Activated CD4-positive, alpha-beta T cell treated with anti-CD3 and anti-CD28 coated beads for 36 hours (primary cell): ENCODE measurements around the gene WDR77. TPM values are rescaled to one million over a fixed set of nuclear protein-coding genes. Genes with fewer than 3 reads are reported as not detected.

ENCODE experiments used
- ATAC-seq: fragments of 200-7000 bp; cut with Tn5 transposase; one replicate; pipeline ENCODE4 v1.10.0; 2021; ENCODE audit warnings: mild to moderate bottlenecking, moderate library complexity
- CTCF ChIA-PET: fragments of 350-600 bp; sonication (Branson Sonifier 250); formaldehyde crosslinking; loops from one replicate; lab custom pipeline; 2021; ENCODE audit warnings: antibody characterized with exemption; lab: Charles Lee
- POLR2A ChIA-PET: fragments of 350-600 bp; sonication (Branson Sonifier 250); formaldehyde crosslinking; loops from one replicate; lab custom pipeline; 2021; ENCODE audit warnings: antibody characterized with exemption, inconsistent platforms; lab: Charles Lee
- DNase-seq: peaks from one replicate; pipeline ENCODE4 v3.0.0-alpha.2; 2020
- H3K27ac Mint-ChIP-seq: one replicate; pipeline ENCODE4 v1.8.0; 2021; ENCODE audit warnings: mixed read lengths
- H3K27me3 Mint-ChIP-seq: one replicate; pipeline ENCODE4 v1.8.0; 2021; ENCODE audit warnings: mixed read lengths
- H3K36me3 Mint-ChIP-seq: one replicate; pipeline ENCODE4 v1.8.0; 2021; ENCODE audit warnings: low read depth, mixed read lengths
- H3K4me1 Mint-ChIP-seq: one replicate; pipeline ENCODE4 v1.8.0; 2021; ENCODE audit warnings: mixed read lengths
- H3K4me3 Mint-ChIP-seq: one replicate; pipeline ENCODE4 v1.8.0; 2021; ENCODE audit warnings: mild to moderate bottlenecking, moderate library complexity, mixed read lengths
- H3K9me3 Mint-ChIP-seq: one replicate; pipeline ENCODE4 v1.8.0; 2021; ENCODE audit warnings: low read depth, mixed read lengths
- intact Hi-C, 2 experiments: fragments of 100-400 bp; cut with DNase I in 1 of 2; cut with micrococcal nuclease in 1 of 2; formaldehyde crosslinking; loops; one replicate each; pipeline versions ENCODE4 v1.14.2 to v1.15.1; 2022 to 2024; cut with DNase I, micrococcal nuclease
- total RNA-seq, 2 experiments: library from RNA; stranded (reverse); gene quantifications; one replicate each; pipeline ENCODE4 v1.2.3, GENCODE V29; 2021

WDR77 gene
- total RNA-seq, 2 experiments from 2014 or later = 42.5 to 53.6 TPM

DNA sequence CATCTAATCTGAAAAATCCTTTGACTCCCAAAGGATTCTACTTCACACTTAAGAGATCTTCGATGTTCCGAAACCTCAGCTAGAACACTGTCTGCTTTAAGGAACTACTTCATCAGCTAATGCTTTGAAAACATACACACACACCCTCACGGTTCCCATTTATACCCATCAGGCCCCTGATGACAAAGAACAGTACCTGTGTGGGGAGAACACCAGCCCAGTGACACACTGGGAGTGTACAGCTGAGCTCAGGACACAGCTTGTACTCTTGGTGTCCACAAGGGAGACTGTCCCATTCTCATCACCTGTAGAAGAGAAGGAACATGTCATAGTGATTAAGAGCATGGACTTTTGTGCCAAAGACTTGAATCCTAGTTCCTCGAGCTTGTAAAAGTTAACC lies 6.6 kb downstream of the WDR77 start:
- POLR2A ChIA-PET = interaction anchor here (0.6 to 0.7 kb wide), 2 partner anchors 214 to 224 kb away, joined by 3 to 4 read pairs; no protein-coding TSS in a partner anchor
- intact Hi-C loops = no loop called here
- peaks cover 65% of the 10 kb centered on the region for H3K36me3 Mint-ChIP-seq
- no peaks in the 10 kb centered on the region for H3K9me3 Mint-ChIP-seq
- no peaks in the 10 kb centered on the region for H3K27me3 Mint-ChIP-seq
- H3K4me1 Mint-ChIP-seq = peaks cover 56% of the 10 kb centered on the region
- DNase-seq = peak; percentile 40
- CTCF ChIA-PET = interaction anchor here (0.7 to 2.6 kb wide), 10 partner anchors 9 to 965 kb away, joined by 3 to 9 read pairs (median 4); no protein-coding TSS in a partner anchor
- peak; percentile 88 for ATAC-seq
- H3K27ac Mint-ChIP-seq = peak overlapping the region; percentile 72
- no peak overlapping the region for H3K4me3 Mint-ChIP-seq

DNA sequence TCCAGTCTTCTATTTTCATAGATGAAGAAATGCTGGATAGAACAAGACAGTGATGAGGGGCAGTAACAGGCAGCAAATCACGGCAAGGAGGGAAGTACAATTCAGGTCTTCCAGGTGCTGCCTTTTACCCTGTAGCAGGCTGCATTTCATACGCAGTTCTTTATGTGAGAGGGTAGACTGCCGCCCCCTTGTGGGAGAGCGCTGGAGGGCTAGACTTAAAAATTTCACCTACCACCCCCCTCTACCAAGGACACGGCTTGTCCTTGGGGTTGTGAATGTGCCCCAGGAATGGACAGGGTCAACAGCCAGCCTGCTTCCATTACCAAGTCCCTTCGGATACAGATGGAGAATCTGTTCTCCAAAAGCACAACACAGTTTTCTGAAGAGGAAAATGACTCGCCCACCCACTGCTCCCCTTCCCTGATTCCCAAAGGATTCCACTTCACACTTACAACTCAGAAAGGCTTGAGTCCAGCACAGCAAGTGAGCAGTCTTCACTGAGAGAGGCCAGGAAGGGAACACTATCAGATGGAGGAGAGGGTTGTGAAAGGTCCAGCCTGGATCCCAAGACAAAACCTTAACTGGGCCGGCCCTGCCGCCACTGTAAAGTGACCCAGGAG lies 7.4 kb downstream of the WDR77 start:
- DNase-seq (peak; percentile 81), ATAC-seq (peak; percentile 76)
- Mint-ChIP-seq H3K27me3 (no peaks in the 10 kb centered on the region), H3K4me3 (no peak overlapping the region), H3K36me3 (peaks cover 64% of the 10 kb centered on the region), H3K27ac (peak overlapping the region; percentile 72), H3K4me1 (peaks cover 48% of the 10 kb centered on the region), H3K9me3 (no peaks in the 10 kb centered on the region)
- POLR2A ChIA-PET = interaction anchor here (0.5 to 1.2 kb wide), 3 partner anchors 86 to 213 kb away, joined by 3 to 4 read pairs (median 3); no protein-coding TSS in a partner anchor
- CTCF ChIA-PET = interaction anchor here (0.6 to 2.6 kb wide), 11 partner anchors 10 to 468 kb away, joined by 3 to 16 read pairs (median 5); no protein-coding TSS in a partner anchor
- intact Hi-C loops = loop anchor here in 1 of 2 experiments (2.0 kb wide), 1 partner anchor 219 kb away; no protein-coding TSS in a partner anchor

GRCh38 chr1:111439461-111440351 lies 9.3 kb downstream of the WDR77 start:
- DNase-seq (no peak), ATAC-seq (no peak)
- Mint-ChIP-seq H3K27me3 (no peaks in the 10 kb centered on the region), H3K9me3 (no peaks in the 10 kb centered on the region), H3K27ac (peak overlapping the region; percentile 13), H3K36me3 (peaks cover 54% of the 10 kb centered on the region), H3K4me1 (peaks cover 30% of the 10 kb centered on the region), H3K4me3 (no peak overlapping the region)
- intact Hi-C loops = loop anchor here in 1 of 2 experiments (2.0 kb wide), 1 partner anchor 217 kb away; no protein-coding TSS in a partner anchor
- POLR2A ChIA-PET = interaction anchor here (0.6 kb wide), 1 partner anchor 580 kb away, joined by 6 read pairs; no protein-coding TSS in a partner anchor
- CTCF ChIA-PET = interaction anchor here (0.6 to 2.4 kb wide), 10 partner anchors 14 to 498 kb away, joined by 3 to 16 read pairs (median 3); no protein-coding TSS in a partner anchor

GRCh38 chr1:111436726-111437125 lies 12.3 kb downstream of the WDR77 start:
- no peak overlapping the region for H3K4me3 Mint-ChIP-seq
- ChIA-PET CTCF (interaction anchor here (1.1 to 1.2 kb wide), 2 partner anchors 15 to 37 kb away, joined by 3 to 4 read pairs; no protein-coding TSS in a partner anchor), POLR2A (no interaction called here)
- peaks cover 4% of the 10 kb centered on the region for H3K4me1 Mint-ChIP-seq
- ATAC-seq (no peak), DNase-seq (no peak)
- no peak overlapping the region for H3K27ac Mint-ChIP-seq
- no peaks in the 10 kb centered on the region for H3K27me3 Mint-ChIP-seq
- no peaks in the 10 kb centered on the region for H3K9me3 Mint-ChIP-seq
- peaks cover 29% of the 10 kb centered on the region for H3K36me3 Mint-ChIP-seq
- intact Hi-C loops = no loop called here

GRCh38 chr1:111424281-111424680 lies 24.8 kb downstream of the WDR77 start:
- ATAC-seq (no peak), DNase-seq (no peak)
- Mint-ChIP-seq H3K4me1 (peaks cover 2% of the 10 kb centered on the region), H3K27ac (no peak overlapping the region), H3K4me3 (no peak overlapping the region), H3K27me3 (no peaks in the 10 kb centered on the region), H3K9me3 (no peaks in the 10 kb centered on the region), H3K36me3 (no peaks in the 10 kb centered on the region)
- POLR2A ChIA-PET = no interaction called here
- intact Hi-C loops = no loop called here
- CTCF ChIA-PET = interaction anchor here (0.5 kb wide), 1 partner anchor 599 kb away, joined by 3 read pairs; no protein-coding TSS in a partner anchor

GRCh38 chr1:111422546-111423391 lies 26.3 kb downstream of the WDR77 start:
- ChIA-PET CTCF (interaction anchor here (1.9 kb wide), 1 partner anchor 22 kb away, joined by 7 read pairs; no protein-coding TSS in a partner anchor), POLR2A (interaction anchor here (0.6 kb wide), 2 partner anchors 13 to 151 kb away, joined by 5 read pairs; no protein-coding TSS in a partner anchor)
- peaks cover 4% of the 10 kb centered on the region for H3K36me3 Mint-ChIP-seq
- H3K27me3 Mint-ChIP-seq = no peaks in the 10 kb centered on the region
- DNase-seq = no peak
- H3K9me3 Mint-ChIP-seq = no peaks in the 10 kb centered on the region
- H3K4me1 Mint-ChIP-seq = no peaks in the 10 kb centered on the region
- intact Hi-C loops = no loop called here
- no peak overlapping the region for H3K27ac Mint-ChIP-seq
- no peak for ATAC-seq
- H3K4me3 Mint-ChIP-seq = no peak overlapping the region

- intact Hi-C loops = no loop called here
- ChIA-PET POLR2A (interaction anchor here (0.6 kb wide), 1 partner anchor 56 kb away, joined by 3 read pairs; no protein-coding TSS in a partner anchor), CTCF (no interaction called here)
- Mint-ChIP-seq H3K36me3 (peaks cover 7% of the 10 kb centered on the region), H3K27ac (no peak overlapping the region), H3K4me3 (no peak overlapping the region), H3K9me3 (no peaks in the 10 kb centered on the region), H3K4me1 (no peaks in the 10 kb centered on the region), H3K27me3 (no peaks in the 10 kb centered on the region)
- DNase-seq = no peak
- no peak for ATAC-seq
These were observed 28.7 kb downstream of the WDR77 start for GRCh38 chr1:111420377-111420776.

DNA sequence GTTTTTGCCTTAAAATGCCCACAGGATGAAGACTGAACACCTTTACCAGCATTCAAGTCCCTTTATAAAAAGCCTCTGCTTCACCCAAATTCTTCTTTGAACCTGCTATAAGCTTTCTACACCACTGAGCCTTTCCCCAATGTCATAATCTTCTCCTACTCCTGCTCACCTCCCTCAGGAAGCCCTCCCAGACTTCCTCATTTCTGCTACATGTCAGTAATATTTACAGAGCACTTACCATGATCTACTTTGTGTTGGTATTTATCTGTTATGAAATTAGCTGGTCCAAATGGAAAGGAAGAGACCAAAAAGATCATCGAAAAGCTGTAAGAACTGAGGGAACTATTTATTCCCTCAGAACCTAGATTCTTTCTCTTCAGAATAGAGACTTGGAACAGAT lies 30.0 kb downstream of the WDR77 start:
- POLR2A ChIA-PET = no interaction called here
- intact Hi-C loops = no loop called here

DNA sequence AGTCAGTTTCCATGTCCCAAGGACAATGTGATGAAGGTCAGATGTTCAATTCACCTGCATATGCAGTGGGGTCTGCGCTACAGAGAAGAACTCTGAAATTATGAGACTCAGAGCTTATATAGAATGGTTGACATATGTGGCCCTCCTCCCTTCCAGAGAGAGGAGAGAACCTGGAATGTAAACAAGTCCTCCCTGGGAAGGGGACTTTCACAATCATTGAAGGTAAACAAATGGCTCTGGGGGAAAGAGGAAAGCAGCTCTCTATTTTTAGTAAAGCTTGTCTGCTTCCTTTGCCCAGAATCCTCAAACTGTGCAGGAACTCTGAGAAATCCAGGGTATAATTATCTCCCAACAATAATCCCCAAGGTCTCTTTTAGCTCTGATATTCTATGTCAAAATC lies 31.3 kb downstream of the WDR77 start:
- no peak overlapping the region for H3K4me3 Mint-ChIP-seq
- intact Hi-C loops = no loop called here
- H3K27me3 Mint-ChIP-seq = no peaks in the 10 kb centered on the region
- H3K36me3 Mint-ChIP-seq = peaks cover 7% of the 10 kb centered on the region
- no peaks in the 10 kb centered on the region for H3K4me1 Mint-ChIP-seq
- ATAC-seq (no peak), DNase-seq (no peak)
- H3K27ac Mint-ChIP-seq = no peak overlapping the region
- H3K9me3 Mint-ChIP-seq = no peaks in the 10 kb centered on the region
- CTCF ChIA-PET = interaction anchor here (0.7 to 1.1 kb wide), 3 partner anchors 17 to 387 kb away, joined by 3 read pairs; no protein-coding TSS in a partner anchor
- POLR2A ChIA-PET = interaction anchor here (0.6 kb wide), 1 partner anchor 9 kb away, joined by 3 read pairs; no protein-coding TSS in a partner anchor

More for the DNA sequence above, 30.0 kb downstream of the WDR77 start:
- CTCF ChIA-PET = interaction anchor here (0.7 kb wide), 1 partner anchor 337 kb away, joined by 3 read pairs; no protein-coding TSS in a partner anchor
- Mint-ChIP-seq H3K27ac (no peak overlapping the region), H3K27me3 (no peaks in the 10 kb centered on the region), H3K4me3 (no peak overlapping the region), H3K4me1 (no peaks in the 10 kb centered on the region), H3K36me3 (peaks cover 7% of the 10 kb centered on the region), H3K9me3 (no peaks in the 10 kb centered on the region)
- ATAC-seq (no peak), DNase-seq (no peak)

- POLR2A ChIA-PET = no interaction called here
These were observed 33.6 kb downstream of the WDR77 start for GRCh38 chr1:111415461-111415860.

More at GRCh38 chr1:111415461-111415860, 33.6 kb downstream of the WDR77 start:
- Mint-ChIP-seq H3K4me3 (no peak overlapping the region), H3K27me3 (no peaks in the 10 kb centered on the region), H3K27ac (no peak overlapping the region), H3K36me3 (peaks cover 7% of the 10 kb centered on the region), H3K9me3 (no peaks in the 10 kb centered on the region), H3K4me1 (no peaks in the 10 kb centered on the region)
- ATAC-seq (no peak), DNase-seq (no peak)
- CTCF ChIA-PET = interaction anchor here (1.0 to 1.3 kb wide), 3 partner anchors 11 to 354 kb away, joined by 3 to 4 read pairs (median 4); no protein-coding TSS in a partner anchor
- intact Hi-C loops = no loop called here
